KBM-7 (cell line): ENCODE measurements around the gene CSF2.

ENCODE experiments used
- DNase-seq: peaks from one replicate; pipeline ENCODE4 v3.0.0-alpha.2; 2015
- in situ Hi-C: fragments of 300-500 bp; cut with MboI; formaldehyde crosslinking; loops from 2 replicates; pipeline ENCODE4 v1.14.3; 2020; ENCODE audit warnings: low sequenced_read_pairs, low pct_unique_long_range_greater_than_20kb, mixed read lengths

CSF2 gene

GRCh38 chr5:132079081-132079480, 5.5 kb downstream of the CSF2 start:
- DNase-seq = no peak
- in situ Hi-C loops = no loop called here

GRCh38 chr5:132079619-132080018, 6.0 kb downstream of the CSF2 start:
- in situ Hi-C loops = no loop called here
- no peak for DNase-seq

GRCh38 chr5:132080595-132080994, 7.0 kb downstream of the CSF2 start:
- in situ Hi-C loops = no loop called here
- DNase-seq = no peak

- DNase-seq = no peak
- in situ Hi-C loops = no loop called here
These were observed 7.9 kb downstream of the CSF2 start for GRCh38 chr5:132081458-132081857.

- in situ Hi-C loops = no loop called here
- DNase-seq = no peak
These were observed 8.9 kb downstream of the CSF2 start for GRCh38 chr5:132082329-132083023.

- no peak for DNase-seq
- in situ Hi-C loops = no loop called here
These were observed 9.6 kb downstream of the CSF2 start for GRCh38 chr5:132083071-132083678.

- in situ Hi-C loops = no loop called here
- DNase-seq = no peak
These were observed 12.1 kb downstream of the CSF2 start for GRCh38 chr5:132085686-132086085.

GRCh38 chr5:132086277-132086794, 12.7 kb downstream of the CSF2 start:
- no peak for DNase-seq

GRCh38 chr5:132087176-132087575, 13.6 kb downstream of the CSF2 start:
- DNase-seq = no peak
- in situ Hi-C loops = no loop called here

More at GRCh38 chr5:132086277-132086794, 12.7 kb downstream of the CSF2 start:
- in situ Hi-C loops = no loop called here

- in situ Hi-C loops = no loop called here
These were observed 14.1 kb downstream of the CSF2 start for GRCh38 chr5:132087661-132088060.

GRCh38 chr5:132089363-132089762, 15.8 kb downstream of the CSF2 start:
- in situ Hi-C loops = no loop called here

More at GRCh38 chr5:132087661-132088060, 14.1 kb downstream of the CSF2 start:
- no peak for DNase-seq

GRCh38 chr5:132090107-132090506, 16.5 kb downstream of the CSF2 start:
- DNase-seq = no peak

More at GRCh38 chr5:132089363-132089762, 15.8 kb downstream of the CSF2 start:
- DNase-seq = no peak

GRCh38 chr5:132093271-132093670, 19.7 kb downstream of the CSF2 start:
- no peak for DNase-seq
- in situ Hi-C loops = no loop called here

More at GRCh38 chr5:132090107-132090506, 16.5 kb downstream of the CSF2 start:
- in situ Hi-C loops = no loop called here

- DNase-seq = no peak
- in situ Hi-C loops = no loop called here
These were observed 20.9 kb downstream of the CSF2 start for GRCh38 chr5:132094393-132095076.

GRCh38 chr5:132095077-132095410, 21.5 kb downstream of the CSF2 start:
- in situ Hi-C loops = no loop called here

GRCh38 chr5:132095424-132095972, 21.9 kb downstream of the CSF2 start:
- DNase-seq = no peak
- in situ Hi-C loops = no loop called here

More at GRCh38 chr5:132095077-132095410, 21.5 kb downstream of the CSF2 start:
- DNase-seq = no peak

- in situ Hi-C loops = no loop called here
- no peak for DNase-seq
These were observed 23.3 kb downstream of the CSF2 start for GRCh38 chr5:132096904-132097303.

- in situ Hi-C loops = no loop called here
- DNase-seq = no peak
These were observed 24.6 kb downstream of the CSF2 start for GRCh38 chr5:132098151-132098594.

GRCh38 chr5:132098621-132099020, 25.0 kb downstream of the CSF2 start:
- no peak for DNase-seq
- in situ Hi-C loops = no loop called here
